GM12801 (cell line): ENCODE measurements around the gene DNM3.

Experiments used
- TF ChIP-seq, protein P1 (sequence below): IDR thresholded peaks from one replicate; pipeline ENCODE4 v1.5.1; 2011; ENCODE audit warnings: control low read depth; ENCODE audit not compliant: insufficient read length; ENCODE audit errors: extremely low read depth

The DNM3 gene

DNA sequence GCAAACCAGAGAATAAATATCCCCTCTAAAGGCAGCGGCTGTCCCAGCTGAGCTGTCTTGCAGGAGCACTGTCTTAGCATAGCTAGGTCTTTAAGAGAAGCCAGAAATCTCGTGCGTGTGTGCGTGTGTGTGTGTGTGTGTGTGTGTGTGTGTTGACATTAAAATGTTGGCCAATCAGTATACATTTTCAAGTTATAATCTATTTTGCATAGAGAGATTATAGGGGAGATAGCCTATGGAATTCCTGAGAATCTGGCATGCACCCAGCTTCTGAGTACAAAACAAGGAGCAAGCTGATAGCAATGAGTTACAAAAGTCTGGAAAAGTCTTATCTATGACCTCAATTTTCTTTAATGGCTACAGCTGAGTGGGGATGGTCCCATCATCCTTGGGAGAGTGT, 42.1 kb upstream of the DNM3 start:
- TF ChIP-seq, protein P1, sequence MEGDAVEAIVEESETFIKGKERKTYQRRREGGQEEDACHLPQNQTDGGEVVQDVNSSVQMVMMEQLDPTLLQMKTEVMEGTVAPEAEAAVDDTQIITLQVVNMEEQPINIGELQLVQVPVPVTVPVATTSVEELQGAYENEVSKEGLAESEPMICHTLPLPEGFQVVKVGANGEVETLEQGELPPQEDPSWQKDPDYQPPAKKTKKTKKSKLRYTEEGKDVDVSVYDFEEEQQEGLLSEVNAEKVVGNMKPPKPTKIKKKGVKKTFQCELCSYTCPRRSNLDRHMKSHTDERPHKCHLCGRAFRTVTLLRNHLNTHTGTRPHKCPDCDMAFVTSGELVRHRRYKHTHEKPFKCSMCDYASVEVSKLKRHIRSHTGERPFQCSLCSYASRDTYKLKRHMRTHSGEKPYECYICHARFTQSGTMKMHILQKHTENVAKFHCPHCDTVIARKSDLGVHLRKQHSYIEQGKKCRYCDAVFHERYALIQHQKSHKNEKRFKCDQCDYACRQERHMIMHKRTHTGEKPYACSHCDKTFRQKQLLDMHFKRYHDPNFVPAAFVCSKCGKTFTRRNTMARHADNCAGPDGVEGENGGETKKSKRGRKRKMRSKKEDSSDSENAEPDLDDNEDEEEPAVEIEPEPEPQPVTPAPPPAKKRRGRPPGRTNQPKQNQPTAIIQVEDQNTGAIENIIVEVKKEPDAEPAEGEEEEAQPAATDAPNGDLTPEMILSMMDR: no peak

DNA sequence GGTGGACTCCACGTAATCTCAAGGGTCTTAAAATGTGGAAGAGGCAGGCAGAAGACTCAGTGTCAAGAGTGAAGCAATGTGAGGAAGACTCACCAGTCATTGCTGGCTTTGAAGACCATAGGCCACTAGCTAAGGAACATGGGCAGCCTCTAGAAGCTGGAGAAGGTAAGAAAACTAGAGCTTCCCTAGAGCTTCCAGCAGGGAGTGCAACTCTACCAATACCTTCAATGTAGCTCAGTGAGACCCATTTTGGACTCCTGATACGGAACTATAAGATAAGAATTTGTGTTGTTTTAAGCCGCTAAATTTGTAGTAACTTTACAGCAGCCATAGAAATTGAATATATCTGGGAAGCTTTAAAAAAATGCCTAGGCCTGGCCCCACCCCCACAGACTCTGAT, 41.0 kb upstream of the DNM3 start:
- TF ChIP-seq, protein P1: no peak

DNA sequence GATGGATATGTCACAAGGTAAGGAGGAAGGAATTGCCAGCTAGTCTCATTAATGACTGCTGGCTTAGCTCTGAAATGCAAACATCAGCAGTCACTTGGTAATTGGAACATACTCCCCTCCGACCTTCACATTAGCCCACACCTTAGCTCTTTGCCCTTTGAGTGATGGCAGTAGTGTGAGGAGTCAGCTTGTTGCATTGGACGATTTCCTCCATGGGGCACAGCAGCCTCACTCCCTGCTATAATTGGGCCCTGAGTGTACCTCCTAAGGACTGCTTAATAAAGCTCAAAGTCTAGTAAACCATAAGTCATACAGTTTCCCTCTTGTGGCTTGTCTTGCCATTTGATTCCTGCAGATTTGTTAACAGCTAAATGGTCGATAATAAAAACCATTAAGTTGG, 40.4 kb upstream of the DNM3 start:
- TF ChIP-seq, protein P1: no peak

- TF ChIP-seq, protein P1: no peak
Measured at GRCh38 chr1:171801487-171801891, 39.8 kb upstream of the DNM3 start.

GRCh38 chr1:171802207-171802606, 39.1 kb upstream of the DNM3 start:
- TF ChIP-seq, protein P1: no peak

DNA sequence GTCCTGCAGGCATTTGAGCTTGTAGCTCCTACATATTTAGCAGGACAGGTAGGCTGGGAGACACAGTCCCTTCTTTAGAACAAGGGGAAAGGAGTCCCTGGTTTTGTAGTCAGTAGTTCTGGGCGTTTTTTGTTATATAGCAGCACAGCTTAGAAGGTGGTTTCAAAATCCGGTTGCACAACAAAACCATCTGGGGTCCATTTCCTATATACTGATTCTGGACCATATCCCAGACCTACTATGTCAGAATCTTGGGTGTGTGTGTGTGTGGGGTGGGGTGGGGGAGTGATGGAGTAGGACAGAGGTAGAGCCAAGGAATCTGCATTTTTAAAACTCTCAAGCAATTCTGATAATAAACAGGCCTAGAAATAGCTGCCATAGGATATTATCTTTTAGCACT, 38.3 kb upstream of the DNM3 start:
- TF ChIP-seq, protein P1: no peak

GRCh38 chr1:171803461-171804022, 37.8 kb upstream of the DNM3 start:
- TF ChIP-seq, protein P1: no peak
